HepG2 (cell line): Measurements from ENCODE around the gene ANKRD29. TPM values are rescaled to one million over a fixed set of nuclear protein-coding genes. Genes with fewer than 3 reads are reported as not detected.

Source experiments
- FOXJ3 ChIP-seq: sonication (generic); formaldehyde crosslinking; IDR thresholded peaks from 2 replicates; pipeline ENCODE4 v1.4.0; 2020; ENCODE audit warnings: missing genetic modification reagents, mild to moderate bottlenecking, borderline replicate concordance
- MAFK ChIP-seq, 2 experiments: IDR thresholded peaks in 1 of 2; conservative IDR thresholded peaks in 1 of 2; 2 replicates each; pipeline ENCODE4 v1.6.1; 2011; ENCODE audit warnings: improper control_type of control experiment in 2 of 2, low read length in 2 of 2
- MED1 ChIP-seq: sonication (generic); formaldehyde crosslinking; IDR thresholded peaks from 2 replicates; pipeline ENCODE4 v1.4.0; 2020; ENCODE audit warnings: missing genetic modification reagents
- MEIS2 ChIP-seq: sonication (generic); formaldehyde crosslinking; IDR thresholded peaks from 2 replicates; pipeline ENCODE4 v1.9.0; 2021; ENCODE audit warnings: mild to moderate bottlenecking, missing genetic modification reagents
- NAIF1 ChIP-seq: sonication (generic); formaldehyde crosslinking; IDR thresholded peaks from 2 replicates; pipeline ENCODE4 v1.5.0; 2020; ENCODE audit warnings: mild to moderate bottlenecking, missing genetic modification reagents, borderline replicate concordance
- NR2F6 ChIP-seq, 2 experiments: IDR thresholded peaks; 2 replicates each; pipeline ENCODE4 v1.6.1; 2016; ENCODE audit warnings: antibody characterized with exemption in 1 of 2, mild to moderate bottlenecking in 1 of 2
- PPARG ChIP-seq: conservative IDR thresholded peaks from 2 replicates; pipeline ENCODE4 v1.6.1; 2016; ENCODE audit warnings: missing biosample characterization, missing genetic modification reagents
- SOX13 ChIP-seq, 3 experiments: fragments of 450-650 bp in 1 of 3; sonication (generic) in 1 of 3; formaldehyde crosslinking in 1 of 3; IDR thresholded peaks in 2 of 3; conservative IDR thresholded peaks in 1 of 3; 2 replicates each; pipeline versions ENCODE4 v1.5.0 to v1.6.1; 2016 to 2020; ENCODE audit warnings: antibody characterized with exemption in 1 of 3, mild to moderate bottlenecking in 1 of 3, missing compliant biosample characterization in 1 of 3, missing genetic modification reagents in 1 of 3, moderate library complexity in 1 of 3
- SRF ChIP-seq: IDR thresholded peaks from 2 replicates; pipeline ENCODE4 v1.6.1; 2011; ENCODE audit warnings: mild to moderate bottlenecking, low read depth, low read length, moderate library complexity
- TBX2 ChIP-seq: sonication (generic); formaldehyde crosslinking; IDR thresholded peaks from 2 replicates; pipeline ENCODE4 v1.5.0; 2020; ENCODE audit warnings: missing genetic modification reagents, mild to moderate bottlenecking, borderline replicate concordance
- THAP7 ChIP-seq: sonication (generic); formaldehyde crosslinking; IDR thresholded peaks from 2 replicates; pipeline ENCODE4 v1.8.1; 2023; ENCODE audit warnings: mild to moderate bottlenecking, missing genetic modification reagents
- ZFP62 ChIP-seq: sonication (generic); formaldehyde crosslinking; IDR thresholded peaks from 2 replicates; pipeline ENCODE4 v1.4.0; 2020; ENCODE audit warnings: missing genetic modification reagents
- ZNF207 ChIP-seq: fragments of 450-650 bp; IDR thresholded peaks from 2 replicates; pipeline ENCODE4 v1.6.1; 2016; ENCODE audit warnings: antibody characterized with exemption, borderline replicate concordance
- ZNF292 ChIP-seq: sonication (generic); formaldehyde crosslinking; IDR thresholded peaks from 2 replicates; pipeline ENCODE4 v1.8.1; 2022; ENCODE audit warnings: mild to moderate bottlenecking, low read depth, missing genetic modification reagents, borderline replicate concordance
- ZSCAN29 ChIP-seq: sonication (generic); formaldehyde crosslinking; conservative IDR thresholded peaks from 2 replicates; pipeline ENCODE4 v1.4.0; 2020; ENCODE audit warnings: mild to moderate bottlenecking, missing genetic modification reagents
- polyA plus RNA-seq, 8 experiments: library from polyadenylated mRNA; depleted of rRNA in 3 of 8; stranded (reverse) in 7 of 8; unstranded in 1 of 8; fragments of >200 nt; fragmentation: Illumina TruSeq in 4 of 8; extraction: Trizol in 4 of 8; gene quantifications; 2 replicates each; pipeline versions ENCODE4 v1.2.1 to v1.2.3, GENCODE V29; 2011 to 2016; ENCODE audit warnings: low read depth in 4 of 8, missing spikeins in 1 of 8, mixed read lengths in 1 of 8; ENCODE audit not compliant: insufficient read depth in 1 of 8
- total RNA-seq, 5 experiments: library from RNA; depleted of rRNA; stranded (reverse); fragments of >200 nt; fragmentation: Illumina TruSeq; extraction: Trizol; gene quantifications; 2 replicates each; pipeline ENCODE4 v1.2.3, GENCODE V29; 2016; ENCODE audit warnings: low read depth in 1 of 5
- TF ChIP-seq, protein P1 (sequence below): IDR thresholded peaks from 2 replicates; pipeline ENCODE4 v1.6.1; 2012; ENCODE audit warnings: low read depth, low read length, improper control_type of control experiment
- TF ChIP-seq, protein P2 (sequence below), 2 experiments: sonication (generic) in 1 of 2; formaldehyde crosslinking in 1 of 2; IDR thresholded peaks; 2 replicates each; pipeline versions ENCODE4 v1.4.0 to v1.6.1; 2016 to 2020; ENCODE audit warnings: borderline replicate concordance in 1 of 2, low read depth in 1 of 2, mild to moderate bottlenecking in 1 of 2, missing genetic modification reagents in 1 of 2
- TF ChIP-seq, protein P3 (sequence below): IDR thresholded peaks from 2 replicates; pipeline ENCODE4 v1.6.1; 2012; ENCODE audit warnings: low read length, improper control_type of control experiment

Gene ANKRD29
- total and polyA plus RNA-seq, 2 of the 13 experiments (the other 11 are each of a cell fraction or from before 2014, with no cell fraction given), result not detected

GRCh38 chr18:23629444-23629946 is 33.2 kb downstream of the ANKRD29 start (continued):
- peak; percentile 61; the same call in 1 of the 2 replicates for TF ChIP-seq FOXJ3
- TF ChIP-seq MED1 (CRISPR knock-in tag), result peak; percentile 64
- TF ChIP-seq PPARG (CRISPR knock-in tag), result peak; percentile 63; the same call in 1 of the 2 replicates
- TF ChIP-seq ZFP62 (CRISPR knock-in tag), result no peak
- TF ChIP-seq MEIS2, result 0 out of 2 replicates have a peak, but pooled peaks have one; percentile 3
- TF ChIP-seq, protein P1, sequence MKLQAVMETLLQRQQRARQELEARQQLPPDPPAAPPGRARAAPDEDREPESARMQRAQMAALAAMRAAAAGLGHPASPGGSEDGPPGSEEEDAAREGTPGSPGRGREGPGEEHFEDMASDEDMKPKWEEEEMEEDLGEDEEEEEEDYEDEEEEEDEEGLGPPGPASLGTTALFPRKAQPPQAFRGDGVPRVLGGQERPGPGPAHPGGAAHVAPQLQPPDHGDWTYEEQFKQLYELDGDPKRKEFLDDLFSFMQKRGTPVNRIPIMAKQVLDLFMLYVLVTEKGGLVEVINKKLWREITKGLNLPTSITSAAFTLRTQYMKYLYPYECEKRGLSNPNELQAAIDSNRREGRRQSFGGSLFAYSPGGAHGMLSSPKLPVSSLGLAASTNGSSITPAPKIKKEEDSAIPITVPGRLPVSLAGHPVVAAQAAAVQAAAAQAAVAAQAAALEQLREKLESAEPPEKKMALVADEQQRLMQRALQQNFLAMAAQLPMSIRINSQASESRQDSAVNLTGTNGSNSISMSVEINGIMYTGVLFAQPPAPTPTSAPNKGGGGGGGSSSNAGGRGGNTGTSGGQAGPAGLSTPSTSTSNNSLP, result peak; percentile 87
- TF ChIP-seq, protein P2, sequence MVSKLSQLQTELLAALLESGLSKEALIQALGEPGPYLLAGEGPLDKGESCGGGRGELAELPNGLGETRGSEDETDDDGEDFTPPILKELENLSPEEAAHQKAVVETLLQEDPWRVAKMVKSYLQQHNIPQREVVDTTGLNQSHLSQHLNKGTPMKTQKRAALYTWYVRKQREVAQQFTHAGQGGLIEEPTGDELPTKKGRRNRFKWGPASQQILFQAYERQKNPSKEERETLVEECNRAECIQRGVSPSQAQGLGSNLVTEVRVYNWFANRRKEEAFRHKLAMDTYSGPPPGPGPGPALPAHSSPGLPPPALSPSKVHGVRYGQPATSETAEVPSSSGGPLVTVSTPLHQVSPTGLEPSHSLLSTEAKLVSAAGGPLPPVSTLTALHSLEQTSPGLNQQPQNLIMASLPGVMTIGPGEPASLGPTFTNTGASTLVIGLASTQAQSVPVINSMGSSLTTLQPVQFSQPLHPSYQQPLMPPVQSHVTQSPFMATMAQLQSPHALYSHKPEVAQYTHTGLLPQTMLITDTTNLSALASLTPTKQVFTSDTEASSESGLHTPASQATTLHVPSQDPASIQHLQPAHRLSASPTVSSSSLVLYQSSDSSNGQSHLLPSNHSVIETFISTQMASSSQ (IDR thresholded peaks at IDR 0.05; ENCODE audit: low read depth), result peak; percentile 76
- TF ChIP-seq, protein P2 (CRISPR knock-in tag; IDR thresholded peaks at IDR 0.05; ENCODE audit: borderline replicate concordance), result peak; percentile 76; the same call in 1 of the 2 replicates
- no peak for TF ChIP-seq ZSCAN29 (CRISPR knock-in tag)
- TF ChIP-seq ZNF207, result no peak
- TF ChIP-seq SRF, result no peak
- TF ChIP-seq NAIF1, result no peak
- TF ChIP-seq SOX13 (IDR thresholded peaks at IDR 0.05), result no peak
- TF ChIP-seq SOX13 (CRISPR knock-in tag; conservative IDR thresholded peaks at IDR 0.05 in 1 of 2, IDR thresholded peaks at IDR 0.05 in 1 of 2), result peak in 1 of 2 experiments; percentile 78; a peak in 2 of 4 replicates
- peak; percentile 94 for TF ChIP-seq NR2F6 (IDR thresholded peaks at IDR 0.05)
- peak; percentile 90 for TF ChIP-seq NR2F6 (CRISPR knock-in tag; IDR thresholded peaks at IDR 0.05)
- TF ChIP-seq MAFK (conservative IDR thresholded peaks at IDR 0.05 in 1 of 2, IDR thresholded peaks at IDR 0.05 in 1 of 2; ENCODE audit: low read length in 2 of 2), result no peak
- TF ChIP-seq, protein P3, sequence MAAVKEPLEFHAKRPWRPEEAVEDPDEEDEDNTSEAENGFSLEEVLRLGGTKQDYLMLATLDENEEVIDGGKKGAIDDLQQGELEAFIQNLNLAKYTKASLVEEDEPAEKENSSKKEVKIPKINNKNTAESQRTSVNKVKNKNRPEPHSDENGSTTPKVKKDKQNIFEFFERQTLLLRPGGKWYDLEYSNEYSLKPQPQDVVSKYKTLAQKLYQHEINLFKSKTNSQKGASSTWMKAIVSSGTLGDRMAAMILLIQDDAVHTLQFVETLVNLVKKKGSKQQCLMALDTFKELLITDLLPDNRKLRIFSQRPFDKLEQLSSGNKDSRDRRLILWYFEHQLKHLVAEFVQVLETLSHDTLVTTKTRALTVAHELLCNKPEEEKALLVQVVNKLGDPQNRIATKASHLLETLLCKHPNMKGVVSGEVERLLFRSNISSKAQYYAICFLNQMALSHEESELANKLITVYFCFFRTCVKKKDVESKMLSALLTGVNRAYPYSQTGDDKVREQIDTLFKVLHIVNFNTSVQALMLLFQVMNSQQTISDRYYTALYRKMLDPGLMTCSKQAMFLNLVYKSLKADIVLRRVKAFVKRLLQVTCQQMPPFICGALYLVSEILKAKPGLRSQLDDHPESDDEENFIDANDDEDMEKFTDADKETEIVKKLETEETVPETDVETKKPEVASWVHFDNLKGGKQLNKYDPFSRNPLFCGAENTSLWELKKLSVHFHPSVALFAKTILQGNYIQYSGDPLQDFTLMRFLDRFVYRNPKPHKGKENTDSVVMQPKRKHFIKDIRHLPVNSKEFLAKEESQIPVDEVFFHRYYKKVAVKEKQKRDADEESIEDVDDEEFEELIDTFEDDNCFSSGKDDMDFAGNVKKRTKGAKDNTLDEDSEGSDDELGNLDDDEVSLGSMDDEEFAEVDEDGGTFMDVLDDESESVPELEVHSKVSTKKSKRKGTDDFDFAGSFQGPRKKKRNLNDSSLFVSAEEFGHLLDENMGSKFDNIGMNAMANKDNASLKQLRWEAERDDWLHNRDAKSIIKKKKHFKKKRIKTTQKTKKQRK, result no peak
- peak; percentile 92 for TF ChIP-seq TBX2 (CRISPR knock-in tag)
- peak; percentile 37; the same call in 1 of the 2 replicates for TF ChIP-seq ZNF292 (CRISPR knock-in tag)
- TF ChIP-seq THAP7 (CRISPR knock-in tag), result no peak
